OCI-LY7 (cell line): ENCODE results near the gene TAGLN. TPM values are rescaled to one million over a fixed set of nuclear protein-coding genes. Genes with fewer than 3 reads are reported as not detected.

Experiments used
- BruUV-seq: library from RNA; stranded (reverse); fragments of 400-500 nt; replicated peaks from 2 replicates; lab custom pipeline; 2021; lab: Mats Ljungman, UMichigan
- CTCF ChIA-PET: fragments of 300-600 bp; sonication (Branson Sonifier 250); formaldehyde crosslinking; loops from one replicate; lab custom pipeline; 2022; ENCODE audit warnings: antibody characterized with exemption; ENCODE audit not compliant: unreplicated experiment; lab: Charles Lee
- POLR2A ChIA-PET: fragments of 300-600 bp; sonication (Branson Sonifier 250); formaldehyde crosslinking; loops from one replicate; lab custom pipeline; 2022; ENCODE audit warnings: antibody characterized with exemption; lab: Charles Lee
- DNase-seq: peaks from one replicate; pipeline ENCODE4 v3.0.0-alpha.2; 2015; ENCODE audit warnings: low spot score
- H2AFZ ChIP-seq: fragments of 200-600 bp; sonication (generic), shearing (Covaris generic); 2 replicates; pipeline ENCODE4 v1.6.1; 2014; ENCODE audit warnings: mild to moderate bottlenecking, antibody characterized with exemption, low read length, moderate library complexity
- H3K27ac ChIP-seq: fragments of 200-600 bp; sonication (generic); 2 replicates; pipeline ENCODE4 v1.5.1; 2014; ENCODE audit warnings: mixed run types, low read depth, mild to moderate bottlenecking, moderate library complexity, low read length, inconsistent platforms; ENCODE audit not compliant: poor library complexity, severe bottlenecking
- H3K36me3 ChIP-seq: fragments of 200-600 bp; sonication (generic); 2 replicates; pipeline ENCODE4 v1.6.1; 2014; ENCODE audit warnings: mild to moderate bottlenecking, antibody characterized with exemption, low read length, moderate library complexity, mixed read lengths; ENCODE audit not compliant: insufficient read depth
- H3K4me1 ChIP-seq: fragments of 200-600 bp; sonication (generic); 2 replicates; pipeline ENCODE4 v1.5.1; 2014; ENCODE audit warnings: mild to moderate bottlenecking, low read length; ENCODE audit not compliant: insufficient read depth, poor library complexity, severe bottlenecking
- H3K4me2 ChIP-seq: fragments of 200-600 bp; sonication (generic); 2 replicates; pipeline ENCODE4 v1.6.1; 2014; ENCODE audit warnings: mild to moderate bottlenecking, low read length
- H3K4me3 ChIP-seq: fragments of 200-600 bp; sonication (generic); 2 replicates; pipeline ENCODE4 v1.5.1; 2014; ENCODE audit warnings: mild to moderate bottlenecking, low read depth, low read length; ENCODE audit not compliant: poor library complexity, severe bottlenecking
- H3K79me2 ChIP-seq: fragments of 200-600 bp; sonication (generic); 2 replicates; pipeline ENCODE4 v1.6.1; 2016; ENCODE audit warnings: low read depth, mild to moderate bottlenecking, low read length, moderate library complexity, mixed read lengths; ENCODE audit not compliant: insufficient read depth
- H3K9me2 ChIP-seq: fragments of 200-600 bp; sonication (generic); 2 replicates; pipeline ENCODE4 v1.6.1; 2016; ENCODE audit warnings: mild to moderate bottlenecking, low read length, mixed read lengths; ENCODE audit not compliant: insufficient read depth
- H3K9me3 ChIP-seq: fragments of 200-600 bp; sonication (generic); 2 replicates; pipeline ENCODE4 v1.6.1; 2014; ENCODE audit warnings: mild to moderate bottlenecking, mixed run types, low read length, mixed read lengths
- H4K20me1 ChIP-seq: fragments of 200-600 bp; sonication (generic); 2 replicates; pipeline ENCODE4 v1.6.1; 2014; ENCODE audit warnings: mild to moderate bottlenecking, antibody characterized with exemption, low read length, moderate library complexity, mixed read lengths; ENCODE audit not compliant: insufficient read depth
- EZH2phosphoT487 ChIP-seq: fragments of 200-600 bp; sonication (generic); IDR thresholded peaks from 2 replicates; pipeline ENCODE4 v1.6.1; 2018; ENCODE audit warnings: low read depth, borderline replicate concordance, mild to moderate bottlenecking, mixed run types, antibody characterized with exemption, low read length, moderate library complexity, mixed read lengths
- intact Hi-C: fragments of 100-400 bp; cut with micrococcal nuclease; formaldehyde crosslinking; loops from one replicate; pipeline ENCODE4 v1.10.0; 2022; ENCODE audit not compliant: unreplicated experiment
- total RNA-seq, 2 experiments: library from RNA; depleted of rRNA in 1 of 2; stranded (reverse); fragments of >200 nt in 1 of 2; shearing (Covaris generic) in 1 of 2; gene quantifications; 2 replicates each; pipeline ENCODE4 v1.2.3, GENCODE V29; 2014 to 2022
- TF ChIP-seq, protein P1 (sequence below): fragments of 200-600 bp; sonication (generic); conservative IDR thresholded peaks from 2 replicates; pipeline ENCODE4 v1.5.1; 2014; ENCODE audit warnings: mild to moderate bottlenecking, antibody characterized with exemption, low read length, moderate library complexity, mixed read lengths

TAGLN gene
- total RNA-seq, 2 experiments from 2014 or later, result 5.4 to 7.4 TPM

DNA sequence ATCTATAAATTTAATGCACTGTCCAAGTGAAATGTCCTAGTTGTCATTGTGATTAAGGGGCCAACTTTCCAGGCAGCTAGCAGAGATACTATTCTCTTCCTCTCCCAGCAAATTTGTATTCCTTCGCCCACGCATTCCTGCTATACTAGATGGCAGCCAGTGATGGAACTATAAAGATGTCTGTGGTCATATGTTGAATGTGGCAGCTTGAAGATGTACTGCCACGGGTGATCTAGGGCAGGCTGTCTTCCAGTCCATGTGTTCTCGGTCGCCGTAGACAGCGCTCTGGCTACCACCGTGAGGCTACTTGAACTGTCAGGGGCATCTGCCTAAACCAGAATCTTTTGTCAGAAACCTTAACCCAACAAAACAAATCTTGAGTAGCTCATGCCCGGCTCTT lies 29.0 kb upstream of the TAGLN start:
- intact Hi-C loops, result no loop called here
- Histone ChIP-seq H4K20me1 (no peaks in the 10 kb centered on the region), H3K9me3 (no peaks in the 10 kb centered on the region), H3K4me1 (no peaks in the 10 kb centered on the region), H3K36me3 (peaks cover 76% of the 10 kb centered on the region), H3K27ac (no peak overlapping the region), H2AFZ (no peak overlapping the region), H3K4me2 (no peak overlapping the region), H3K9me2 (no peaks in the 10 kb centered on the region), H3K4me3 (no peak overlapping the region), H3K79me2 (no peaks in the 10 kb centered on the region)
- ChIA-PET CTCF (no interaction called here), POLR2A (interaction anchor here (0.7 to 2.6 kb wide), 5 partner anchors 8 to 154 kb away, joined by 3 to 9 read pairs (median 6); partner anchors contain the start of gene SIDT2)
- no peak for DNase-seq
- TF ChIP-seq EZH2phosphoT487, result no peak
- TF ChIP-seq, protein P1, sequence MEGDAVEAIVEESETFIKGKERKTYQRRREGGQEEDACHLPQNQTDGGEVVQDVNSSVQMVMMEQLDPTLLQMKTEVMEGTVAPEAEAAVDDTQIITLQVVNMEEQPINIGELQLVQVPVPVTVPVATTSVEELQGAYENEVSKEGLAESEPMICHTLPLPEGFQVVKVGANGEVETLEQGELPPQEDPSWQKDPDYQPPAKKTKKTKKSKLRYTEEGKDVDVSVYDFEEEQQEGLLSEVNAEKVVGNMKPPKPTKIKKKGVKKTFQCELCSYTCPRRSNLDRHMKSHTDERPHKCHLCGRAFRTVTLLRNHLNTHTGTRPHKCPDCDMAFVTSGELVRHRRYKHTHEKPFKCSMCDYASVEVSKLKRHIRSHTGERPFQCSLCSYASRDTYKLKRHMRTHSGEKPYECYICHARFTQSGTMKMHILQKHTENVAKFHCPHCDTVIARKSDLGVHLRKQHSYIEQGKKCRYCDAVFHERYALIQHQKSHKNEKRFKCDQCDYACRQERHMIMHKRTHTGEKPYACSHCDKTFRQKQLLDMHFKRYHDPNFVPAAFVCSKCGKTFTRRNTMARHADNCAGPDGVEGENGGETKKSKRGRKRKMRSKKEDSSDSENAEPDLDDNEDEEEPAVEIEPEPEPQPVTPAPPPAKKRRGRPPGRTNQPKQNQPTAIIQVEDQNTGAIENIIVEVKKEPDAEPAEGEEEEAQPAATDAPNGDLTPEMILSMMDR, result no peak
- no TSS peak for BruUV-seq

DNA sequence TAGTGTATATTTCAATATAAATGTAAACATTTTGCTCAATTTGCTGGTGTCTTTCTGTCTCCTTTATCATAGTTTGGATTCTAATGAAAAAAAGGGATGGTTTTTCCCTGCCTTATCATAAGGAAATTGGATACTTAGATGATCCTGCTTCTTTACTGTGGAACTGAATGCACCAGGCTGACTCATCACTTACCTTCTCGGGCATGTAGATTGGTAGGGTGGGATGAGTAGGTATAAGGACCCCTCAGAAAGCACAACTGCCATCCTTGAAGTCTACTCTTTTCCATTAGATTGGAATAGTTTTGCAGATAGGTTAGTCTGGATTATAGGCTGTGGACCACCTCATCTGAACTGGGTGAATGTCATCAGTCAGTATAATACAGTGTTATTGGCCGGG lies 28.2 kb upstream of the TAGLN start:
- no peaks in the 10 kb centered on the region for H3K9me3 ChIP-seq
- TF ChIP-seq, protein P1, result no peak
- TF ChIP-seq EZH2phosphoT487, result no peak
- H4K20me1 ChIP-seq, result no peaks in the 10 kb centered on the region
- H3K4me2 ChIP-seq, result no peak overlapping the region
- no peaks in the 10 kb centered on the region for H3K79me2 ChIP-seq
- CTCF ChIA-PET, result no interaction called here
- POLR2A ChIA-PET, result interaction anchor here (0.7 to 2.6 kb wide), 3 partner anchors 9 to 153 kb away, joined by 3 to 9 read pairs (median 9); no protein-coding TSS in a partner anchor
- H3K4me1 ChIP-seq, result no peaks in the 10 kb centered on the region
- intact Hi-C loops, result no loop called here
- no peak overlapping the region for H2AFZ ChIP-seq
- H3K36me3 ChIP-seq, result peaks cover 69% of the 10 kb centered on the region
- no peak overlapping the region for H3K27ac ChIP-seq
- BruUV-seq, result no TSS peak
- no peak for DNase-seq
- H3K9me2 ChIP-seq, result no peaks in the 10 kb centered on the region
- no peak overlapping the region for H3K4me3 ChIP-seq

DNA sequence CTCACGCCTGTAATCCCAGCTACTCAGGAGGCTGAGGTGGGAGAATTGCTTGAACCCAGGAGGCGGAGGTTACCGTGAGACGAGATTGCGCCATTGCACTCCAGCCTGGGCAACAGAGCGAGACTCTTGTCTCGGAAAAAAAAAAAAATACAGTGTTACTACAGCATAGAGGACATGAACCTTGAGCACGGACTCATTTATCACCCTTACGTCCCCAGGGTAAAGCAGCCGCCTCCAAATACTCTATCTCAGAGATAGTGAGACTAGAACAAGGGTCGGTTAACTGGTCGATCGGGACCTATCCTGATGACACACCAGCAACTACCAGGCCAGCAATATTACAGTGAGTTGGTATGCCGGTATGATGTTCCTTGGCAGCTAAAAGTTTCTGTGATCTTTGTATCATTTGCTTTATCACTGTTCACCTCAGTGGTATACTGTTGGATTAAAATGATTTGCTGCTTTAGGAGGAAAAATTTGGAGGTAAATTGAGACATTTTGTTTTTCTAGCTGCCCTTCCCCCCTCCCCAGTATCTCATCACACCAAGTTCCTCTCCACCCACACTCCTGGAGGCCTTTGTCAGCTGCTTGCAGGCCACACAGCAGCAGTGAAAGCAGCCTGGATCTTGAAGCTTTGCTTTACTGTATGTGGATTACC lies 27.6 kb upstream of the TAGLN start:
- BruUV-seq, result no TSS peak
- POLR2A ChIA-PET, result interaction anchor here (0.7 to 2.6 kb wide), 3 partner anchors 9 to 403 kb away, joined by 3 to 9 read pairs (median 9); no protein-coding TSS in a partner anchor
- intact Hi-C loops, result no loop called here
- no peaks in the 10 kb centered on the region for H3K9me2 ChIP-seq
- no peak for DNase-seq
- TF ChIP-seq, protein P1, result no peak
- TF ChIP-seq EZH2phosphoT487, result no peak
- H3K36me3 ChIP-seq, result peaks cover 63% of the 10 kb centered on the region
- H2AFZ ChIP-seq, result no peak overlapping the region
- no peak overlapping the region for H3K27ac ChIP-seq
- H3K4me3 ChIP-seq, result no peak overlapping the region
- no peaks in the 10 kb centered on the region for H4K20me1 ChIP-seq
- no peaks in the 10 kb centered on the region for H3K79me2 ChIP-seq
- H3K4me1 ChIP-seq, result no peaks in the 10 kb centered on the region
- H3K4me2 ChIP-seq, result no peak overlapping the region
- CTCF ChIA-PET, result no interaction called here
- no peaks in the 10 kb centered on the region for H3K9me3 ChIP-seq
